Right lobe of liver (tissue), 6 donors: ENCODE measurements around the gene TNXB. TPM values are rescaled to one million over a fixed set of nuclear protein-coding genes. Genes with fewer than 3 reads are reported as not detected.
A peak's percentile ranks its signal among the peaks of the same experiment; 100 is the strongest.

ENCODE experiments used
- ATAC-seq, 4 donors: fragments of 200-7000 bp; cut with Tn5 transposase; one replicate each; pipeline ENCODE4 v1.9.1; 2020; ENCODE audit warnings: mild to moderate bottlenecking in 4 of 4, moderate library complexity in 4 of 4
- DNase-seq, 3 donors: peaks; one replicate each; pipeline ENCODE4 v3.0.0-alpha.2; 2020
- H3K27ac ChIP-seq, 3 donors: fragments of 200-600 bp; one replicate each; pipeline ENCODE4 v1.8.0; 2022
- H3K27me3 ChIP-seq, 2 donors: fragments of 200-600 bp; one replicate each; pipeline ENCODE4 v1.8.0; 2022
- H3K36me3 ChIP-seq, 4 donors: fragments of 200-600 bp; sonication (generic) in 1 of 4; one replicate each; pipeline versions ENCODE4 v1.5.1 to v1.8.0; 2017 to 2022; ENCODE audit warnings: control low read depth in 1 of 4
- H3K4me1 ChIP-seq, 4 donors: fragments of 200-600 bp; sonication (generic) in 1 of 4; one replicate each; pipeline versions ENCODE4 v1.5.1 to v1.8.0; 2017 to 2022; ENCODE audit warnings: control low read depth in 1 of 4
- H3K4me3 ChIP-seq, 3 donors: fragments of 200-600 bp; one replicate each; pipeline ENCODE4 v1.8.0; 2022
- H3K9me3 ChIP-seq, 4 donors: fragments of 200-600 bp; sonication (generic) in 1 of 4; one replicate each; pipeline versions ENCODE4 v1.5.1 to v1.8.0; 2017 to 2022; ENCODE audit warnings: control low read depth in 1 of 4
- POLR2A ChIP-seq: fragments of 450-650 bp; IDR thresholded peaks from one replicate; pipeline ENCODE4 v1.6.1; 2017; ENCODE audit warnings: antibody characterized with exemption, mild to moderate bottlenecking
- WGBS: methylation state at CpG from one replicate; pipeline ENCODE4 v1.1.6; 2018; ENCODE audit warnings: low coverage, low lambda C conversion rate; ENCODE audit not compliant: insufficient coverage; ENCODE audit errors: missing lambda C conversion rate; 5-methylcytosine and 5-hydroxymethylcytosine counted together
- intact Hi-C, 2 donors: fragments of 100-400 bp; cut with DNase I; formaldehyde crosslinking; loops; one replicate each; pipeline versions ENCODE4 v1.11.2 to v1.14.1; 2022
- total RNA-seq, 6 experiments: library from RNA; depleted of rRNA in 2 of 6; stranded (reverse); fragments of >200 nt in 2 of 6; fragmentation: NEBNext Ultra II Directional in 3 of 6; extraction: Animal tissue kit (Norgen Biotek cat#: 25700) in 3 of 6; gene quantifications; one replicate each; pipeline versions ENCODE4 v1.1.0 to v1.2.4, GENCODE V29; 2016 to 2023
- TF ChIP-seq, protein P1 (sequence below), 4 donors: fragments of 200-600 bp in 3 of 4; fragments of 450-650 bp in 1 of 4; IDR thresholded peaks; one replicate each; pipeline versions ENCODE4 v1.5.1 to v1.8.0; 2016 to 2022; ENCODE audit warnings: antibody characterized with exemption in 4 of 4, mild to moderate bottlenecking in 2 of 4
- donor health status: DM: no; HTN: yes; CAD: no.
- donor health status: DM: no; HTN: no; CAD: no.
- donor health status: DM: no; HTN: no; CAD: no.
- donor health status: DM: no; HTN: yes; CAD: no.
- donor health status: DM: no; HTN: yes; CAD: no.

TNXB gene
- total RNA-seq, 6 experiments from 2014 or later: 7.2 to 28.3 (median 10.3) TPM

DNA sequence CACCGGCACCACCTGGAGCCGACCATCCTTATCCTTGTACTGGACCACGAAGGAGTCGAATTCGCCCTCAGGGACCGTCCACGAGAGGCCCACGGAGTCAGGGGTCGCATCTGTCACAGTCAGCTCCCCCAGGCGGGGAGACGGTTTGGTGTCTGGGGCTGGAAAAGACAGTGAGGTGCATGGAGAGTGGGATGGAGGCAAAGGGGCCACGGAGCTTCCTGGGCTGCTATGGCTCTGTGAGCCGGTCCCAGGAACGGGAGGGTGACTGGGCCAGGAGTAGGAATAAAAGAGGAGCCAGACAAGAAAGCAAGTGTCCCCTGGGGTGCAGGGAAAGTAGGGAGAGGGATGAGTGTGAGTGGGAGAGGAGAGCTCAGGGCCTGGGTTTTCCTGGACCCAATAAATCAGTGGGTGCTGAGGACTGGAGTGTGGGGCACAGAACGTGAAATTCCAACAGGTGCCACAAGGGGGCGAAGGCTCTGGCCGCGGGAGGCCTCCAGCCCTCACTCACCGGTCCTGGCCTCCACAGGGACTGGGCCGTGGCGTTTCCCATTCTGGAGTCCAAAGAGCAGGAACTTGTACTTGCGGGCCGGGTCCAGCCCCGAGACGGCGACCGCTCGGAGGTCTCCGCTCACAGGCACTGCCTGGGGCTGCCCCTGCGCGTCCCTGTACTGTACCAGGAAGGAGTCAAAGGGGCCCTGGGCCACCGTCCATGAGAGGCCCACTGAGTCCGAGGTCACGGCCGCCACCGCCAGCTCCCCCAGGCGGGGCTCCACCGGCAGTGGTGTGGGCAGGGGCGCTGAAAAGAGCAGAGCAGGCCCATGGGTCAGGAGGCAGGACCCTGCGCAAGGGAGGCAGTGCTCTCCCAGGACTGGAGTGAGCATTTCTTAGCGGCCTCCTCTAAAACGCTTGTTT, 61.0 kb downstream of the TNXB start:
- ATAC-seq: peak; percentile 63 to 91 (median 88)
- Histone ChIP-seq H3K27ac (no peak overlapping the region), H3K36me3 (no peaks in the 10 kb centered on the region), H3K4me3 (peak overlapping the region in 2 of 3 donors; percentile 5 to 17), H3K9me3 (no peaks in the 10 kb centered on the region), H3K4me1 (peaks cover 0 to 9% (median 0%) of the 10 kb centered on the region in 4 donors), H3K27me3 (no peaks in the 10 kb centered on the region)
- no peak for TF ChIP-seq POLR2A
- TF ChIP-seq, protein P1, sequence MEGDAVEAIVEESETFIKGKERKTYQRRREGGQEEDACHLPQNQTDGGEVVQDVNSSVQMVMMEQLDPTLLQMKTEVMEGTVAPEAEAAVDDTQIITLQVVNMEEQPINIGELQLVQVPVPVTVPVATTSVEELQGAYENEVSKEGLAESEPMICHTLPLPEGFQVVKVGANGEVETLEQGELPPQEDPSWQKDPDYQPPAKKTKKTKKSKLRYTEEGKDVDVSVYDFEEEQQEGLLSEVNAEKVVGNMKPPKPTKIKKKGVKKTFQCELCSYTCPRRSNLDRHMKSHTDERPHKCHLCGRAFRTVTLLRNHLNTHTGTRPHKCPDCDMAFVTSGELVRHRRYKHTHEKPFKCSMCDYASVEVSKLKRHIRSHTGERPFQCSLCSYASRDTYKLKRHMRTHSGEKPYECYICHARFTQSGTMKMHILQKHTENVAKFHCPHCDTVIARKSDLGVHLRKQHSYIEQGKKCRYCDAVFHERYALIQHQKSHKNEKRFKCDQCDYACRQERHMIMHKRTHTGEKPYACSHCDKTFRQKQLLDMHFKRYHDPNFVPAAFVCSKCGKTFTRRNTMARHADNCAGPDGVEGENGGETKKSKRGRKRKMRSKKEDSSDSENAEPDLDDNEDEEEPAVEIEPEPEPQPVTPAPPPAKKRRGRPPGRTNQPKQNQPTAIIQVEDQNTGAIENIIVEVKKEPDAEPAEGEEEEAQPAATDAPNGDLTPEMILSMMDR (IDR thresholded peaks at IDR 0.05): peak; percentile 79 to 93 (median 90)
- 46% methylated on average over 24 of the region's 42 CpGs for WGBS
- intact Hi-C loops: no loop called here
- peak; percentile 78 to 85 (median 83) for DNase-seq

- TF ChIP-seq, protein P1 (IDR thresholded peaks at IDR 0.05): no peak
- WGBS: no CpG with 5 or more reads among the region's 6 CpGs
- ATAC-seq: no peak
- intact Hi-C loops: no loop called here
- Histone ChIP-seq H3K4me1 (peaks cover 0 to 9% (median 0%) of the 10 kb centered on the region in 4 donors), H3K4me3 (no peak overlapping the region), H3K27ac (no peak overlapping the region), H3K36me3 (no peaks in the 10 kb centered on the region), H3K27me3 (no peaks in the 10 kb centered on the region), H3K9me3 (no peaks in the 10 kb centered on the region)
- peak in 1 of 3 donors; percentile 37 for DNase-seq
Measured at GRCh38 chr6:32047539-32047854, 61.6 kb downstream of the TNXB start.

GRCh38 chr6:32047084-32047478, 62.1 kb downstream of the TNXB start:
- no peak for DNase-seq
- Histone ChIP-seq H3K4me1 (peaks cover 0 to 9% (median 0%) of the 10 kb centered on the region in 4 donors), H3K27ac (peak overlapping the region in 1 of 3 donors; percentile 33), H3K4me3 (no peak overlapping the region), H3K9me3 (no peaks in the 10 kb centered on the region), H3K36me3 (no peaks in the 10 kb centered on the region), H3K27me3 (no peaks in the 10 kb centered on the region)
- peak in 1 of 4 donors; percentile 3 for ATAC-seq
- 80% methylated on average over 1 of the region's 11 CpGs for WGBS
- intact Hi-C loops: no loop called here
- TF ChIP-seq, protein P1 (IDR thresholded peaks at IDR 0.05): no peak
- TF ChIP-seq POLR2A: no peak

DNA sequence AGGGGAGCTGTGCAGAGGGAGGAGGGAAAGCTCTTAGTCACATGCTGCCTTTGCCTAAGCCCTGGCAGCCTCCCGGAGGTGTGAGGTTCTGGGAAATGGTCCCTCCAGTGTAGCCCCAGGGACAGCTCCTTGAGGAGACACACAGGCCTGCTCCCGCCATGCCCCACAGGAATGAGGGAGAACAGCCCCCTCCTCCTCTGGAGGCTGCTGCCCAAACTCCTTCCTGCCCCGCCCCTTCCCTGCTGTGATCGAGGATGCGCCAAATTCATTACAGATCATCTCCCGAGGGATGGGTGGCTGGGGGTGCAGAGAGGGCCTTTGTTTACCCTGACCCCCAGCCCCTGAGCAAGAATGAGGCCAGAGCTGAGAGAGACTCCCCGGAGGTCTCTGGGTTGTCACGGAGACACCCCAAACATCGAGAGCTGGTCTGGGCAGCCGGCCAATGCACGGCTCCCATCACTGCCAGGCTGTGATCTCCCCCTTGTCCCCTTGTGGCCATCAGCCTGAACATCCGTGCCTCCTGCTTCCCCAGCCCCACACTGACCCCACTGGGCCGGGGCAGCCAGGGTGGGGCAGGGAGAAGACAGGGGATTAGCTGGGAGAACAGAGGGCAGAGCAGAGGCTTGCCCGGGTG, 62.6 kb downstream of the TNXB start:
- Histone ChIP-seq H3K36me3 (no peaks in the 10 kb centered on the region), H3K4me1 (peaks cover 0 to 9% (median 0%) of the 10 kb centered on the region in 4 donors), H3K27me3 (no peaks in the 10 kb centered on the region), H3K9me3 (no peaks in the 10 kb centered on the region), H3K4me3 (no peak overlapping the region), H3K27ac (peak overlapping the region in 1 of 3 donors; percentile 33)
- no peak for TF ChIP-seq POLR2A
- TF ChIP-seq, protein P1 (IDR thresholded peaks at IDR 0.05): no peak
- intact Hi-C loops: no loop called here
- DNase-seq: peak in 1 of 3 donors; percentile 43
- WGBS: 63% methylated on average over 3 of the region's 14 CpGs
- no peak for ATAC-seq
